ENCODE data around the gene LRRN2. TPM values are rescaled to one million over a fixed set of nuclear protein-coding genes. Genes with fewer than 3 reads are reported as not detected.

LRRN2 gene
- total and polyA plus RNA-seq, 2 experiments from 2014 or later: 0.74 to 2.6 TPM

GRCh38 chr1:204624631-204625216, 60.8 kb downstream of the LRRN2 start:
- H3K4me1 Mint-ChIP-seq: peaks cover 34% of the 10 kb centered on the region
- 0 out of 3 replicates have a peak, but pooled peaks cover 6% of the 10 kb centered on the region for H3K36me3 Mint-ChIP-seq (ENCODE audit: low read depth)
- H3F3A ChIP-seq (replicated peaks; ENCODE audit: low read depth): no peaks in the 10 kb centered on the region
- no peaks in the 10 kb centered on the region for H4K20me1 ChIP-seq (replicated peaks; ENCODE audit: insufficient read depth)
- H3K27ac ChIP-seq (ENCODE audit: low read depth): no peak overlapping the region
- H3K9me2 ChIP-seq (ENCODE audit: insufficient read depth): no peaks in the 10 kb centered on the region
- no peak overlapping the region for H3K4me2 ChIP-seq
- H3K27ac Mint-ChIP-seq: no peak overlapping the region
- H3K79me2 ChIP-seq (replicated peaks; ENCODE audit: insufficient read depth): no peaks in the 10 kb centered on the region
- no peaks in the 10 kb centered on the region for H3K36me3 ChIP-seq (ENCODE audit: insufficient read depth)
- H3K27me3 ChIP-seq (ENCODE audit: insufficient read depth): no peaks in the 10 kb centered on the region
- H3K9me3 Mint-ChIP-seq: no peaks in the 10 kb centered on the region; the same call in 1 of the 3 replicates
- DNase-seq (ENCODE audit: low spot score) (peak; percentile 11), ATAC-seq (peak; percentile 19)
- TF ChIP-seq ZNF462 (CRISPR knock-in tag; IDR thresholded peaks at IDR 0.05): no peak
- no peak for TF ChIP-seq ZNF331 (CRISPR knock-in tag; IDR thresholded peaks at IDR 0.05; ENCODE audit: low read depth)
- TF ChIP-seq STAT1 (IDR thresholded peaks at IDR 0.05; ENCODE audit: unreplicated experiment): no peak
- no peak for TF ChIP-seq CTCF (conservative IDR thresholded peaks at IDR 0.05; ENCODE audit: low read depth in 2 of 2)
- no peak for TF ChIP-seq ZNF114 (CRISPR knock-in tag; IDR thresholded peaks at IDR 0.05)
- no peak for TF ChIP-seq EZH2phosphoT487 (IDR thresholded peaks at IDR 0.05; ENCODE audit: unreplicated experiment)
- no peak for TF ChIP-seq ETS1 (IDR thresholded peaks at IDR 0.05)
- no peak for TF ChIP-seq EZH2 (IDR thresholded peaks at IDR 0.05; ENCODE audit: low read depth, unreplicated experiment)
- TF ChIP-seq JUNB (IDR thresholded peaks at IDR 0.05; ENCODE audit: unreplicated experiment): no peak
- no peak for TF ChIP-seq REST (IDR thresholded peaks at IDR 0.05; ENCODE audit: unreplicated experiment)
- TF ChIP-seq POLR2AphosphoS5 (IDR thresholded peaks at IDR 0.05; ENCODE audit: low read depth): no peak
- TF ChIP-seq NANOG (IDR thresholded peaks at IDR 0.05; ENCODE audit: borderline replicate concordance): no peak
- TF ChIP-seq CREB1 (CRISPR knock-in tag; IDR thresholded peaks at IDR 0.05; ENCODE audit: low read depth): no peak
- H3K4me3 ChIP-seq: no peak overlapping the region
- H2AFZ ChIP-seq: no peak overlapping the region
- H3K4me1 ChIP-seq (ENCODE audit: insufficient read depth): no peaks in the 10 kb centered on the region
- H3K4me3 Mint-ChIP-seq: no peak overlapping the region; the same call in 2 of the 3 replicates
- peaks cover 21% of the 10 kb centered on the region for H3K27me3 Mint-ChIP-seq (ENCODE audit: insufficient read depth, low read depth, poor library complexity)

Data from GM23338 (cell line).